Measurements from ENCODE around the gene KCNIP1.

KCNIP1 gene

DNA sequence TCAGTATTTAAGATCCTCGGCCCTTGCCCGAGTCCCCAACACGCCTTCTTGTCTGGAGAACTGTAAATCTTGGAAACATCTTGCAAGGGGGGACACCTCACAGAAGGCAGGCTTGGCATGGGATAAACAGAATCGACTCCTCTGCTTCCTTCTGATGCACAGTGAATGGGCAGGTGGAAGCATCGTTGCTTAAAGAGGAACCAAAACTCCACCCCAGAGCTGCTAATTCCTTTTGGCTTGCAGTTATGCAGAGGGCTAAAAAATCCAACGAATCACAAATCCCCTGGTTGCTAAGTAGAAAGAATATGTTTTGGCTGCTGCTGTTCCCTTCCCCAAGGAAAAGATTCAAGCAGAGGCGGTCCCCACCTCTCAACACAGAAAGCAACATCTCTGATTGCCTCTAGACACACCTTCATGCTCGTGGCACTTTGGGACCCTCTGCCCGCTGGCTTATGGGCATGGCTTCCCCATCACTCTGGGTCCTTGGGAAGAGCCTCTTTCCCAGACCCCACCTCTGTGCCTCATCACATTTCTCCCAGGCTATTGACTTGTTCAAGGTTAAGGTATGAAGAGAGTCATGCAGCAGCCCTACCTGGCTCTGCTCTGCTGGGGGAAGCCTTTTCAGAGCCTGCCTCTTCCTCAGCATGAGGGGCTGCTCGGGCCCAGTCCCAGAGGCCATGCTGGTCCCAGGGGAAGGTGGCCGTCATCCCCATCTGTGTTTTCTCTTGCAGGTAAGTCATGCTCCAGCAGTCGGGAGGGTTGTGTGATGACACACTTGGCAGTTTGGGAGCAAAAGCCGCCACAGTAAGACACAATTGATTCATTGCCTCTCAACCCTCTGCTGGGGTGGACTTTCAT, 137.1 kb downstream of the KCNIP1 start:
- no peak for DNase-seq (ENCODE audit: low read depth in 2 of 2, low spot score in 1 of 2)

DNA sequence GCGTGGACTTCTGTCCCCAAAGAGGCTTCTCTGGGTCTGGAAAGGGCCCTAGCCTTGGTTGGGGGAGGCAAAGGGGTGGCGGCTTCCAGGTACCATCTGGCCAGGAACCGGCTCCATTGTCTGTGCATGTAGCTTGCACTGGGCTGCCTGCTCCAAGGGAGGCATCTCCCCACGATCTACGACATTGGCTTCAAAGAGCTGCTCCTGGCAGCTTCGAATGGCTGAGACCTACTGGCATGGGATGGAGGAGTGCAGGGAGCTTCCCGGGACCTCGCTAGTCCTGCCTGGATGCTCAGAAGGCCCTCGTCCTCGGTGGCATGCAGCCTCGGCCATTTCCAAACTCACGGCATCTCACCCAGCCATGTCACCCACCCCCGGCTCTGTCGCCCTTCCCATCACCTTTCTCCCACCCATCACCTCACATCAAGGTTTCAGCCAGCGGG, 137.8 kb downstream of the KCNIP1 start:
- no peak for DNase-seq (ENCODE audit: low read depth in 2 of 2, low spot score in 1 of 2)

DNA sequence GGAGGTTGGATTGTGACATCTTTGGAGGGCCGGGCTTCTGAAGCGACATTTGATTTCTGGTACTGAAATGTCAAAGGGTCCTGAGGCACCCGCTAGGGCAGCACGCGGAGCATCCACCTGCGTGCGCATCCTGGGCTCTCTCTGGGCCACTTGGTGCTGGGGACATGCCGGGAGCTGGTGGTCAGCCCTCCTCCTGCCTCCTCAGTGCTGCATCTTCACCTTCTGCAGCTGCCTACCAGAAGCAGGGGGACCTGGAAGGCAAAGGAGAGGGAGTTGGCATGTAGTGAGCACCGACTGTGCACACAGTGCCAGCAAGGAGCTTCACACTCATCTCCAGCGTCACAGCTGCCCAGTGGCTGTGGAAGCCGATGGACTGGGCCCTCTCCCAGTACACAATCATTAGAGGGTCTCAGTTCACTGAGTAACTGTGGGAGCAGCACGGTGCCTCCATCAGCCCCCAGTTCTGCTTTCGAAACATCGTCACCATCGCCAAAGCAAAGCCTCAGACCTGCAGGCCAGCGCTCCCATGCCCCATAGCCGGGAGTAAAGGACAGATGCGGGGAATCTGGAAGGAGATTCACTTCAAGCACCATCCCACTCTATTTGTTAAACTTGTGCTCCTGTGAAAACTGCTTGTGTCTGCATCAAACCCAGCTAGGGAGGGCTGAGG, 138.4 kb downstream of the KCNIP1 start:
- DNase-seq (ENCODE audit: low read depth in 2 of 2, low spot score in 1 of 2), result no peak

DNA sequence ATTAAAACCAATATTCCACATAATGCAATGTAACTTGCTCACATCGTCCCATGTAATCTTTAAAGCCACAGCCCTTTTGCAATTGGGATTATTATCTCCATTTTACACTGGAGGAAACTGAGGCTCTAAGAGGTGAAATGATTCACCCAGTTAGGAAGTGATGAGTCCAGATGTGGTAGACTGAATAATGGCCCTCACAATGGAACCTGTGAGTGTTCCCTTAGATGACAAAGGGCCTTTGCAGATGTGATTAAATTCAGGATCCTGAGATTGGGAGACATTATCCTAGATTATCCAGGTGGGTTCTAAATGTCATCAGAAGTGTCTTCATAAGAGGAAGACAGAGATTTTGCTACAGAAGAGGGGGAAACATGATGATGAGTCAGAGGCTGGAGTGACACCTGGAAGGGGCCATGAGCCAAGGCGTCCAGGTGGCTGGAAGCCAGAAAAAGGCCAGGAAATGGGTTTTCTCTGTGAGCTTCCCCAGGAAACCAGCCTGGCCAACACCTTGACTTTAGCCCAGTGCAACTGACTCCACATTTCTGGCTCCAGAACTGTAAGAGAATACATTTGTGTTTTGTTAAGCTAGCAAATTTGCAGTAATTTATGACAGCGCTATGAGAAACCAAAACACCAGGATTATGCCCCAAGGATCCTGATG, 139.1 kb downstream of the KCNIP1 start:
- DNase-seq (ENCODE audit: low read depth in 2 of 2, low spot score in 1 of 2), result no peak

DNA sequence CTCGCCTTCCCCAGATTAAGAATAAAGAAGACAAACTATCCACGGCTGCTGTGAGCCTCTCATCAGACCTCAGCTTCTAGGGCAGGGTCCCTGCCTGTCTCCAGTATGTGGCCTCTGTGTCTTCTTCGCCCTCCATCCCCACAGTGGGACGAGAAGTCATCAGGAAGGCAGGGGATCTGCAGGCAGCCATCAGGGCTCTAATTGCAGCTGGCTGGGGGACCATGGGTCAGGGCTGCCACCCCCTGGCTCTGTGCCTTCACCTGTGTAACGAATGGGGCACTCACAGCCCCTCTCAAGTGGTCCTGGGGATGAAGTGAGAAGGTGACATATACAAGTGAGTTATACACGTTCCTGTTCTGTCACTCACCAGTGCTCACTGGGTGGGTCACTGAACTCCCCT, 139.8 kb downstream of the KCNIP1 start:
- DNase-seq (ENCODE audit: low read depth in 2 of 2, low spot score in 1 of 2), result no peak

DNA sequence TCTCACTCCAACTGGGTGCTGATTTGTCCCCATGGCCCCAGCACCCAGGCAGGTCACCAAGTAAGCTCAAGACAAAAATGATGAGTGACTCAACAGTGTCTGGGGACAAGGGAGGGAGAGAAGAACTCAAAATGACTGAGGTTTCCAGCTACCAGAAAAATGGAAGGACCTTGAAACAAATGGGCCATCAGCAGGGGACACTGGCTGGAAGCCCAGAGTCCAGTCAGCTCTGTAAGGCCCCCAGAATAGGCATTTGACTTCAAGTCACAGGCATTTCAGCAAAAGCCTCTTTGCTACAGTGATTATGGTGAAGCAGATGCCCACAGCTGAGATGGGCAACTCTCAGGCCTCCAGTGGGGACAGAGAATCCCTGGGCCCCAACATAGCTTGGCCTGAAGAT, 140.7 kb downstream of the KCNIP1 start:
- DNase-seq (ENCODE audit: low read depth in 2 of 2, low spot score in 1 of 2), result no peak

DNA sequence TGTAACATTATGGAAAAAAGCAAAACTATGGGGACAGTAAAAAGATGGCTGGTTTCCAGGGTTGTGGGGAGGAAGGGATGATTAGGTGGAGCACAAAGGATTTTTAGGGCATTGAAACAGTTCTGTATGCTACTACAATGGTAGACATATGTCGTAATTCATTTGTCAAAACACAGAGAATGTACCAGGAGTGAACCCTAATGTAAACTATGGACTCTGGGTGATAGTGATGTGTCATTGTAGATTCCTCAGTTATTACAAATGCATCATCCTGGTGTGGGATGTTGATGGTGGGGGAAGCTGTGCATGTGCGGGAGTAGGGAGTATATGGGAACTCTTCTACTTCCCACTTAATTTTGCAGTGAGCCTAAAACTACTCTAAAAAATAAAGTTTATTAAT, 144.7 kb downstream of the KCNIP1 start:
- DNase-seq (ENCODE audit: low read depth in 2 of 2, low spot score in 1 of 2), result no peak

DNA sequence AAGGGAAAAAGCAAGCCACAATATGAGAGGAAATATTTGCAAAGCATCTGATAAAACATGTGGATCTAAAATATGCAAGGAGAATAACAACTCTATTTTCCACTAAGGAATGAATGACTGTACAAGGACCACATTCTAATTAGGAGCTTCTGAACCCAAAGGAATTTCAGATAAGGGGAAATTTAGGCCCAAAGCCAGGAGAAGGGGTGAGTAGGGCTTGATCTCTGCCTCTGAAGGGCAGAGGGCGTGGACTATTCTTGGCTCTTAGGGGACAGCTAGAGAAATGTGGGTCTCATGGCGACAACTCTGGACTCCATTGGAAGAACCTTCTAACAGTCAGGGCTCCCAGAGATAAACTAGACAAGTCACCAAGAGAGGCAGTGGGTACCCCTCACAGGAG, 147.0 kb downstream of the KCNIP1 start:
- DNase-seq (ENCODE audit: low read depth in 2 of 2, low spot score in 1 of 2), result no peak

DNA sequence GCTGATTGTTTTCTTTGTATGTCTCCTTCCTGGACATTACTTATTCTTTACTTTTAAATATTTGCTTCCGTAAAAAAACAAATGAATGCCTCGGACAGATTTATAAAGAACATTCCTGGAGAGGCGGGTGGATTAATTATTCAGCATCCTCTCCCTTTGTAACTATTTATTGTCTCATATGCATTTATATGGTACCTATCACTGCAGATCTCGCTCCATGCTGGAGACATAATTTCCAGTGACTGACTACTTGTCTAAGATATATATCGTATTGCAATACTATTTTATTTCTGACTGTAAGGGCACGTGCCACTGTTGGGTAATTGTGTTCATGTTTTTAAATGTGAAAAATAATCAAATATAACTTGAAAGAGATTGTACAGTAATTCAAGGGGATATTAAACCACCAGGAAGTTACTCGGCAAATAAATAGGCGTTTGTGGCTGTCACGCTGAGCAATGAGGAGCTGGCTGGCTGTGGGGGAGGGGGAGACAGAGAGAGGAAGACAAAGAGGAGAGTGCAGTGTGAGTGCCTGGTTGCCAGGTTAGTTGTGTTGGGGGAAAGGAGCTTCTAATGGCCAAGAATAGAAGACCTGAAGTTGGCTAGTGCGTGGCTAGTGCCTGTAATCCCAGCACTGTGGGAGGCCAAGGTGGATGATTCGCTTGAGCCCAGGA, 147.9 kb downstream of the KCNIP1 start:
- DNase-seq (ENCODE audit: low read depth in 2 of 2, low spot score in 1 of 2), result no peak

DNA sequence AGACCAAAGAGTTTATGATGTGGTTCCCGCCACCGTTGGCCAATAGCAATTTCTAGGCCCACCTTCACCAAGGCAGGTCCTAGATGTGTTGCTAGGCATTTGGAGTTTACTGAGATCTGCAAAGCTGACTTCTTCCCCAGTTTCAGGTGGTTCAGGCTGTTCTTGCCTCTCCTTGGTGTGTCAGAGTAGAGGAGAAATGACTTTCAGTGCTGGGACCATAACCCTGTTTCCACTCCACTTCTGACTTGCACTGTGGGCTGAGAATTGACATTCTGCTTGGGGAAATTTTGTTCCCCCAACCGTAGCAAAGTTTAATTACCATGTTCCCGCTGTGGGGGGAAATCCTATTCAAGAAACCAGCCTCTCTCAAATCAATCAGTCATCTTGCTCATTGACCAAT, 151.7 kb downstream of the KCNIP1 start:
- DNase-seq (ENCODE audit: low read depth in 2 of 2, low spot score in 1 of 2), result no peak

DNA sequence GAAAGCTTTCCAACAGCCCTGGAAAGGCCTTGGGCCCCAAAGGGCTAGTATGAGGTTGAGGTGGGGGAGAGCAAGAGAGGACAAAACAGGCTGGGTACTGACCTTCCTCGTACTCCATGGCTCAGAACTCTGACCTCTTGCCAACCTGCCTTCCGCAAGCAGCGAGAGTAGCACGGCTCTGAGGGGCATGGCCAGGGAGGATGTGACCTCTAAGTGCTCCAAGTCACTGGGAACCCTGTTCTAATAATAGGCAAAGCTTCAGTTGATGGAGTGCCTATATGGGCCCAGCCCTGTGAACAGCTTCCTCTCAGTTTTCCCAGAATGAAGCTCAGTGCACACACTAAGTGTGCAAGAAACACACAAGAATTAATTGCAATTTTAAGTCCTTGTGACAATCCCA, 152.1 kb downstream of the KCNIP1 start:
- no peak for DNase-seq (ENCODE audit: low read depth in 2 of 2, low spot score in 1 of 2)

DNA sequence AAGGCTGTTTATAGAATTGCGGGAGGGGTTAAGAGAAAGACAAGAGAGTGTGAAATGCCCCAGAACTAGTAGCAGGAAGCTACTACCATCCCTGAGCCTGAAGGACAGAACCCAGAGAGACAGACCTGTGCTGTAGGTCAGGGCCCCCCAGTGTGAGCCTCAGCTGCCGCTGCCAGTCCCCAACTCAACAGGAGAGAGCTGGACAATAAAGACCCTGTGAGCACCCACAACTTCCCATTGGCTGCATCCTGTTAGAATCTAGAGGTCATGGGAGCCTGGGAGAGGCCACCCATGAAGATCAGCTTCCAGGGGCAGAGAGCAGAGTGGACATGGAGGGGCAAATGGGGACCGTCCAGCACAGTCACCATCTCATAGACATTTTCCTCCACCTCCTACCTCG, 152.5 kb downstream of the KCNIP1 start:
- DNase-seq (ENCODE audit: low read depth in 2 of 2, low spot score in 1 of 2), result no peak

DNA sequence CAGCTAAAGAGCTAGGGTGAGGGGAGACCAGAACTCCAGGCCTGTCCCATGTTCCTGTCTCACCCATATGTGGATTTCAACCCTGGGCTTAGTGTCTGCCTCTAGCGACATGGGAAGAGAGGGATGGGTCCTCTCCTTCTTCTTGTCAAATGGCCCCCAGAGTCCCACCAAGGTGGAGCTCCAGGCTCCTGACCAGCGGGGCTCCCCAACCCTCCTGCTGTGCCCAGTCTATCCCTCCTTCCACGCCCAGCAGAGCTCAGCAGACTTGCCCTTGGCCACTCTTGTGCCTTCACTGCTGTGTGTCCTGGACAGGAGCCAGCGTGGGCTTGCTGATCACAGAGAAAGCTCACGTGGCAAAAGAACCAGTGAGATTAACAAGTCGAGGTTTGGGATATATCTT, 156.7 kb downstream of the KCNIP1 start:
- no peak for DNase-seq (ENCODE audit: low read depth in 2 of 2, low spot score in 1 of 2)

DNA sequence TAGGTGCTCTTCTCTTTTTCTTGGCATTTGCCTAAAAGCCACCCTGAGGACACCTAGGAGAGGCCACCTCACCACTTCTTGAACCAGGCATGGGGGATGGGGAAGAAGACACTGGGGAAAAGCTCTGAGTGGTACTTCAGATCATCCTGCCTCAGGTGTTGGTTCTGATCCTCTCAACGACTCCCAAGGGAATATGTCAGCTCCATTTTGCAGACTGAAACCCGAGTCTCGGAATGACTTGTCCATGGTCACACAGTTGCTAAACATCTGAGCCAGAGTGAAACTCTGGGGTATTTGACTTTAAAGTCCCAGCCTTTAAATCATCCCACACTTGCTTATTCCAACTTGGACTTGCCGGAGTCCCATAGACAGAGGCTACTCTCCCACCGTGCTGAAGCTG, 159.1 kb downstream of the KCNIP1 start:
- no peak for DNase-seq (ENCODE audit: low read depth in 2 of 2, low spot score in 1 of 2)

DNA sequence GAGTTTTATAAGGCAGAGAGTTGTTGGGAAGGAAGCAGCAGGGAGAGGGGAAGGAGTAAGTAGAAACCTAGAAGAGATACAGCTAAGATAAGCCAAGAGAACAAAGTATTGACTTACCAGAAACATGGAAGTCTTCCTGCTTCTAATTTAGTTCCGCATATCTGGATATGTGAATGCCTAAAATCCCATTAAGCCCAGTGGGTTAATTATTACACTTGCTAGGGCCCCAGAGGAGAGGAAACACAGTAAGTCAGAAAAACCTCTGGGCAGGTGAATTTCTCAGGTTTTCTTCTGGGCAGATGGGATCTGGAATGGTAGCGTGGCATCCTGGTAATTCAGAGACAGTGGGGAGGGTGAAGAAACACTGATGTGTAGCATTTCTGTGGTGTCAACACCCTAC, 175.0 kb downstream of the KCNIP1 start:
- no peak for DNase-seq (ENCODE audit: low read depth in 2 of 2, low spot score in 1 of 2)

DNA sequence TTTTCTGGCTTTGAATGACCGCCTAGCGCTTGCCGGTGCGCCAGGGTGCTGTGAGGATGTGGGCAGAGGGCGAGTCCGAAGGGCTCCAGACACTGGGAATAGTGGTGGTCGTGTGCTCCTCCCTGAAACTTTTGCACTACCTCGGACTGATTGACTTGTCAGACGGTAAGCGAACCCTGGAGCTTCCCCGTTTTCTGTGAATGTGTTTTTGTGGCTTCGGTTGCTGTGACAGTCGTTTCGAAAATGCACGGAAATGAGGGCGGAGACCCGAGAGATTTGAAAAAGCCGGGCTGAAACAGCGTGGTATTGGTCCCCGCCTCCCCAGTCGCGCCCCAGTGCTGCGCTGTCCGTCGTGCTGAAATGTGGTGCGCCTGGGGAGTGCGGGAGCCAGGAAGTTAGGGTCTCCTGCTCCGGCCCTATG, 177.2 kb downstream of the KCNIP1 start:
- DNase-seq (ENCODE audit: low read depth in 2 of 2, low spot score in 1 of 2), result no peak

DNA sequence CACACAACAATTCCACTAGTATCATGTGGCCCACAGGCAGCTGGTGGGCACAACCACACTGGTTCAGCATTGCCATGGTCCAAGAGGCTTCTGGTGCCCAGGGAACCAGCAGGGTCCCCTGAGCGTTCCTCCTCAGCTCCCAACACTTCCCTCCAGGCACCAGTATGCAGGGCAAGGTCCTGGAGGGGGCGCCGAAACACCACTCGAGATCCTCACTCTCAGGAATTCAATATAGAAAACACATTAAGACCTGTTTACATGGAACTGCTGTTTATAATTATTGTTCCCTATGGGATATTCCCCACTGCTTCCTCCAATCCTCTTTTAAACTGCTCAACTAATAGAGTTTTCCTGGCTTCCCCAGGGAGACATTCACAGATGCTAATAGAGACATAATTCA, 187.8 kb downstream of the KCNIP1 start:
- no peak for DNase-seq (ENCODE audit: low read depth in 2 of 2, low spot score in 1 of 2)

DNA sequence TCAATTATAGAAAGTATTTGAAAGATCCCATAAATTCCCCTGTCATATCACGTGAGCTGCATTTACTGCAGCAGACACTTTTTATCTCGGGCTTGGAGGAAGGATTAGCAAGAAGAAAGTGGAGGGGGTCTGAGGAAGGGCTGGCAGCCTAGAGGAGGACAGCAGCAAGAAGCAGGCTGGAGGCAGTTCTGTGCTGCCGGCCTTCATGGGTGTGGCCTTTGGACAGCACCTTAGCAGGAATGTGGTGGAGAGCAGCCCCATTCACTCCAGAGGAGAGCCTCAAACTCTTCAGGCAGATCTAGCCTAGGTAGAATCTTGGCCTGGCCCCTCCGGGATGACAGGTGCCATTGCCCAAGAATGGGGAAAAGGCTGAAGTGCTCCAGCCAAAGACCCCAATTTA, 189.9 kb downstream of the KCNIP1 start:
- DNase-seq (ENCODE audit: low read depth in 2 of 2, low spot score in 1 of 2), result no peak

DNA sequence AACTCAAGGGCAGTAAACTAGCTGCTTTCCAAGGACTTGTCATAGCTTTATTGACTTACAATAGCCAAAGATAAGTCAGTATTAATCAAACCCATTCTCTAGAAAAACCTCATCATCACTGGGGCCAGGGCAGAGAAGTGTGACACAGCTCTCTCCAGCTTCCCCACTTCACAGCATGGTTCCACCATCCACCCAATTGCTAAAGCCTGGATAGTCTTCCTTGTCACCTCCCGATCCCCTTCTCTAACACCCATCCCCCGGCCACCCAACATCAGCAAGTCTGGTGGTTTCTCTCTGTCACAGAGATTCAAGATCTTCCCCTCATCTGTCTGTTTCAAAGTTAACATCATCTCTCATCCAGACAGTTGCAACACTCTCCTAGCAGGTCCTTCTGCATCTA, 191.1 kb downstream of the KCNIP1 start:
- no peak for DNase-seq (ENCODE audit: low read depth in 2 of 2, low spot score in 1 of 2)

DNA sequence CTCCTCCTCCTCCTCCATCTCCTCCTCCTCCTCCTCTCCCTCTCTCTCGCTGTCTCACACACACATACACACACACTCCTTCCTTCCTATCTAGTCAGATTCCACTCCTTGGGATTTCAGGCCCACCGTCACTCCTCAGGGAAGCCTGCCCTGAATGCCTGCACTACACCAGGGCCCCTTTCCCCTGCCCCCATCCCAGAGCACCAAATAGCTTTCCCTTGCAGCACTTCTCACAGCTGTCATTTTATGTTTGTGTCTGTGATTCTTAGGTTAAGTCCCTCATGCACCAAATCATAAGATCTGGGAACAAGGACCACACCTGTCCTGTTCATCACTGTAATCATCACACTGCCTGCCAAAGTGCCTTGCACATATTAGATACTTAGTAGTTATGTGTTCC, 193.2 kb downstream of the KCNIP1 start:
- DNase-seq (ENCODE audit: low read depth in 2 of 2, low spot score in 1 of 2), result no peak

DNA sequence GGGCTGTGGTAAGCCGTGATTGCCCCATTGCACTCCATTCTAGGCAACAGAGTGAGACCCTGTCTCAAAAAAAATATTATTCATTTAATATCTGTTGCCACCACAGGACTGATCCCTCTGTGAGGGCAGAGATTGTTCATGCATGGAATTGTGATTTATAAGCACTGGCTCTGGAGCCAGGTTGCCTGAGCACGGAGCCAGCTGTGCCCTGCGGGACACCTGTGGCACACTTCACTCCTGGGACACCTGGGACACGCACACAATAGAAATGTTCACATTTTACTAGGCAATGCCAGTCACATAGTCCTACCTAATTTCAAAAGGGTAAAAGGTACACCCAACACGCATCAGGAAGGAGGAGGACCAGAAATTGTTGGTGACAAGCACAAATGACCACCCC, 196.7 kb downstream of the KCNIP1 start:
- DNase-seq (ENCODE audit: low read depth in 2 of 2, low spot score in 1 of 2), result no peak

DNA sequence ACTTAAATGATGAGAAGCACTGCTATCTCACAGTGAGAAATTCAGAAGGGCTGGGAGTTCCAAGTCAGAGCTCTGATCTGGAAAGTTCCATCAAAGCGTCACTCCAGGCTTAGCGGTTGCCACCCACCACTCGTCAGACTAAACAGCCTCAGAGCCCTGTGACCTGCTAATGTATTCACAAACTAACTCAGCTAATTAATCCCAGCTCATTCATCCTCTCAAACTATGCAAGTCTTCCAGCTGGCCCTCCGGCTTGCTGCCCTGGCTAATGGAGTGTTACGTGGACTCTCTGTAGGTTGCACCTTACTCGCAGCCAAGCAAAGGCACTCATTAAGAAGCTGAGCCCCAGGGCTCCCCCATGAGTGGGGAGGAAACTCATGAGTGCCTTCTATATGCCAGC, 197.5 kb downstream of the KCNIP1 start:
- DNase-seq (ENCODE audit: low read depth in 2 of 2, low spot score in 1 of 2), result no peak
